ENCODE results near the gene FBF1. TPM values are rescaled to one million over a fixed set of nuclear protein-coding genes. Genes with fewer than 3 reads are reported as not detected.
"Not testable (repeated sequence)": the region's sequence is repeated elsewhere in the genome, so short reads cannot be mapped to it uniquely, and the experiment has no call there.

Gene FBF1
- total and polyA plus RNA-seq, 4 experiments from 2014 or later: 3.7 to 42.7 (median 21.8) TPM

- DNase-seq: no peak
- no peaks in the 10 kb centered on the region for H3K9me3 Mint-ChIP-seq
- Histone ChIP-seq H3K27ac (ENCODE audit: low read depth, low read length) (no peak overlapping the region), H3K4me1 (ENCODE audit: insufficient read depth, low read length) (no peaks in the 10 kb centered on the region), H3K4me3 (ENCODE audit: low read length in 2 of 2) (no peak overlapping the region), H3K27me3 (ENCODE audit: insufficient read depth, low read length) (no peaks in the 10 kb centered on the region), H3K9me3 (ENCODE audit: control insufficient read depth in 1 of 2, low read length in 2 of 2) (no peaks in the 10 kb centered on the region), H3K36me3 (ENCODE audit: insufficient read depth, low read length) (no peaks in the 10 kb centered on the region)
- H3K27ac Mint-ChIP-seq: peak overlapping the region in 1 of 7 donors; percentile 43
- H3K27me3 Mint-ChIP-seq: no peaks in the 10 kb centered on the region
- intact Hi-C loops (cut with micrococcal nuclease): no loop called here
- no peak overlapping the region for H3K4me3 Mint-ChIP-seq
- ChIA-PET POLR2A (ENCODE audit: partially characterized antibody) (no interaction called here), CTCF (ENCODE audit: partially characterized antibody) (interaction anchor here (1.2 kb wide), 1 partner anchor 9 kb away, joined by 3 read pairs; the partner anchor contains the start of genes ACOX1 and TEN1)
- peaks cover 12 to 19% of the 10 kb centered on the region in 2 donors for H3K36me3 Mint-ChIP-seq
- H3K4me1 Mint-ChIP-seq: peaks cover 6 to 32% (median 12%) of the 10 kb centered on the region in 4 donors
These were observed 29.2 kb upstream of the FBF1 start for GRCh38 chr17:75970011-75970523.

- Mint-ChIP-seq H3K4me1 (peaks cover 8 to 27% (median 13%) of the 10 kb centered on the region in 4 donors), H3K36me3 (peaks cover 12 to 16% of the 10 kb centered on the region in 2 donors)
- H3K9me3 Mint-ChIP-seq; intact Hi-C loops (cut with micrococcal nuclease); H3K4me1 ChIP-seq (ENCODE audit: insufficient read depth, low read length); H3K27ac ChIP-seq (ENCODE audit: low read depth, low read length); POLR2A ChIA-PET (ENCODE audit: partially characterized antibody); DNase-seq; H3K4me3 Mint-ChIP-seq; H3K27ac Mint-ChIP-seq; H3K27me3 Mint-ChIP-seq; H3K27me3 ChIP-seq (ENCODE audit: insufficient read depth, low read length); H3K4me3 ChIP-seq (ENCODE audit: low read length in 2 of 2); H3K9me3 ChIP-seq (ENCODE audit: control insufficient read depth in 1 of 2, low read length in 2 of 2); H3K36me3 ChIP-seq (ENCODE audit: insufficient read depth, low read length): not testable (repeated sequence)
- CTCF ChIA-PET (ENCODE audit: partially characterized antibody): interaction anchor here (0.8 to 1.2 kb wide), 2 partner anchors 10 to 64 kb away, joined by 3 read pairs; partner anchors contain the start of genes ACOX1, MRPL38 and TEN1
These were observed 28.2 kb upstream of the FBF1 start for GRCh38 chr17:75969044-75969443.

- DNase-seq: no peak
- Histone ChIP-seq H3K27ac (ENCODE audit: low read depth, low read length) (no peak overlapping the region), H3K4me3 (ENCODE audit: low read length in 2 of 2) (no peak overlapping the region), H3K4me1 (ENCODE audit: insufficient read depth, low read length) (no peaks in the 10 kb centered on the region), H3K36me3 (ENCODE audit: insufficient read depth, low read length) (no peaks in the 10 kb centered on the region), H3K9me3 (ENCODE audit: control insufficient read depth in 1 of 2, low read length in 2 of 2) (no peaks in the 10 kb centered on the region), H3K27me3 (ENCODE audit: insufficient read depth, low read length) (no peaks in the 10 kb centered on the region)
- Mint-ChIP-seq H3K9me3 (no peaks in the 10 kb centered on the region), H3K4me3 (no peak overlapping the region), H3K36me3 (peaks cover 4 to 10% of the 10 kb centered on the region in 2 donors), H3K27ac (no peak overlapping the region), H3K4me1 (peaks cover 6 to 16% (median 10%) of the 10 kb centered on the region in 4 donors), H3K27me3 (no peaks in the 10 kb centered on the region)
- ChIA-PET CTCF (ENCODE audit: partially characterized antibody) (interaction anchor here (0.7 to 1.3 kb wide), 4 partner anchors 15 to 321 kb away, joined by 3 to 4 read pairs (median 3); no protein-coding TSS in a partner anchor), POLR2A (ENCODE audit: partially characterized antibody) (interaction anchor here (0.9 kb wide), 1 partner anchor 11 kb away, joined by 4 read pairs; no protein-coding TSS in a partner anchor)
- intact Hi-C loops (cut with micrococcal nuclease): no loop called here
These were observed 24.6 kb upstream of the FBF1 start for GRCh38 chr17:75965468-75965867.

- CTCF ChIA-PET (ENCODE audit: partially characterized antibody): interaction anchor here (1.8 kb wide), 1 partner anchor 55 kb away, joined by 3 read pairs; no protein-coding TSS in a partner anchor
These were observed 19.1 kb upstream of the FBF1 start for GRCh38 chr17:75959839-75960511.

GRCh38 chr17:75959051-75959838 is 18.4 kb upstream of the FBF1 start:
- no peaks in the 10 kb centered on the region for H3K9me3 ChIP-seq (ENCODE audit: control insufficient read depth in 1 of 2, low read length in 2 of 2)
- Mint-ChIP-seq H3K9me3 (no peaks in the 10 kb centered on the region), H3K27me3 (no peaks in the 10 kb centered on the region), H3K36me3 (peaks cover 17 to 39% of the 10 kb centered on the region in 2 donors), H3K4me3 (no peak overlapping the region), H3K27ac (peak overlapping the region in 1 of 7 donors; percentile 3), H3K4me1 (peaks cover 1 to 8% (median 6%) of the 10 kb centered on the region in 4 donors)
- no peak overlapping the region for H3K27ac ChIP-seq (ENCODE audit: low read depth, low read length)
- CTCF ChIA-PET (ENCODE audit: partially characterized antibody): interaction anchor here (0.6 to 1.8 kb wide), 2 partner anchors 30 to 55 kb away, joined by 3 read pairs; no protein-coding TSS in a partner anchor
- H3K27me3 ChIP-seq (ENCODE audit: insufficient read depth, low read length): no peaks in the 10 kb centered on the region
- no peaks in the 10 kb centered on the region for H3K4me1 ChIP-seq (ENCODE audit: insufficient read depth, low read length)
- peaks cover 15% of the 10 kb centered on the region for H3K36me3 ChIP-seq (ENCODE audit: insufficient read depth, low read length)
- no peak overlapping the region for H3K4me3 ChIP-seq (ENCODE audit: low read length in 2 of 2)
- POLR2A ChIA-PET (ENCODE audit: partially characterized antibody): no interaction called here
- no peak for DNase-seq
- intact Hi-C loops (cut with micrococcal nuclease): no loop called here

More at GRCh38 chr17:75959839-75960511, 19.1 kb upstream of the FBF1 start:
- H3K9me3 ChIP-seq (ENCODE audit: control insufficient read depth in 1 of 2, low read length in 2 of 2): no peaks in the 10 kb centered on the region
- intact Hi-C loops (cut with micrococcal nuclease): no loop called here
- POLR2A ChIA-PET (ENCODE audit: partially characterized antibody): no interaction called here
- Mint-ChIP-seq H3K27me3 (no peaks in the 10 kb centered on the region), H3K27ac (no peak overlapping the region), H3K4me1 (peaks cover 3 to 8% (median 6%) of the 10 kb centered on the region in 4 donors), H3K36me3 (peaks cover 17 to 35% of the 10 kb centered on the region in 2 donors), H3K4me3 (no peak overlapping the region), H3K9me3 (no peaks in the 10 kb centered on the region)
- no peaks in the 10 kb centered on the region for H3K27me3 ChIP-seq (ENCODE audit: insufficient read depth, low read length)
- peaks cover 15% of the 10 kb centered on the region for H3K36me3 ChIP-seq (ENCODE audit: insufficient read depth, low read length)
- no peak overlapping the region for H3K27ac ChIP-seq (ENCODE audit: low read depth, low read length)
- DNase-seq: no peak
- H3K4me3 ChIP-seq (ENCODE audit: low read length in 2 of 2): no peak overlapping the region
- H3K4me1 ChIP-seq (ENCODE audit: insufficient read depth, low read length): no peaks in the 10 kb centered on the region

GRCh38 chr17:75950855-75951554 is 10.2 kb upstream of the FBF1 start:
- H3K9me3 Mint-ChIP-seq: no peaks in the 10 kb centered on the region
- no peak for DNase-seq
- Histone ChIP-seq H3K27ac (ENCODE audit: low read depth, low read length) (no peak overlapping the region), H3K4me1 (ENCODE audit: insufficient read depth, low read length) (no peaks in the 10 kb centered on the region), H3K27me3 (ENCODE audit: insufficient read depth, low read length) (no peaks in the 10 kb centered on the region), H3K36me3 (ENCODE audit: insufficient read depth, low read length) (peaks cover 42% of the 10 kb centered on the region), H3K4me3 (ENCODE audit: low read length in 2 of 2) (no peak overlapping the region), H3K9me3 (ENCODE audit: control insufficient read depth in 1 of 2, low read length in 2 of 2) (no peaks in the 10 kb centered on the region)
- H3K4me3 Mint-ChIP-seq: peak overlapping the region in 1 of 8 donors; percentile 52
- H3K27ac Mint-ChIP-seq: peak overlapping the region in 2 of 7 donors; percentile 69 to 79
- no peaks in the 10 kb centered on the region for H3K27me3 Mint-ChIP-seq
- peaks cover 1 to 5% (median 4%) of the 10 kb centered on the region in 4 donors for H3K4me1 Mint-ChIP-seq
- ChIA-PET POLR2A (ENCODE audit: partially characterized antibody) (no interaction called here), CTCF (ENCODE audit: partially characterized antibody) (interaction anchor here (1.0 to 1.4 kb wide), 2 partner anchors 10 to 64 kb away, joined by 3 read pairs; partner anchors contain the start of gene FBF1)
- intact Hi-C loops (cut with micrococcal nuclease): no loop called here
- peaks cover 37 to 64% of the 10 kb centered on the region in 2 donors for H3K36me3 Mint-ChIP-seq

All from CD4-positive, alpha-beta memory T cell (primary cell).